ENCODE measurements around the gene SYNDIG1. TPM values are rescaled to one million over a fixed set of nuclear protein-coding genes. Genes with fewer than 3 reads are reported as not detected.

SYNDIG1 gene
- total RNA-seq, 1 donor from 2014 or later: not detected

- no peak for DNase-seq (ENCODE audit: low read depth, low spot score)
Observed at GRCh38 chr20:24653306-24653705, 183.9 kb downstream of the SYNDIG1 start.

- DNase-seq (ENCODE audit: low read depth, low spot score): no peak
Observed at GRCh38 chr20:24654425-24654824, 185.0 kb downstream of the SYNDIG1 start.

DNA sequence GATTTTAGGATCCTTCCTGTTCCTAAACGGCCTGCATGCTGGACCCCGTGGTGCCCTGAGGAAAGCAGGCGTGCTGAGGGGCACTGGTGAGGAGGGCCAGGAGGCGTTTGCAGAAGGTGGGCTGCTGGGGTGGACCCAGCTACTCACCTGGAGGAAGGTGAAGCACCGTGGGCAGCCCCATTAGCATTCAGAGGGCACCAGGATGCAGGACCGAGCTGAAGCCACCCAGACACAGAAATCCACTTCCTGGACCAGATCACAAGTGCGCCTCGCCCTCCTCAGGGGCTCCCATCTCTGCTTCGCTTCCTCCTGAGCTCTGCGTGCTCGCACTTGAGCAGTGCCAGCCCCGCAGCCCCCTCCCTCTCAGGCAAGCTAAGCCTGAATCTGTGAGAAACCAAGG, 187.0 kb downstream of the SYNDIG1 start:
- no peak for DNase-seq (ENCODE audit: low read depth, low spot score)

DNA sequence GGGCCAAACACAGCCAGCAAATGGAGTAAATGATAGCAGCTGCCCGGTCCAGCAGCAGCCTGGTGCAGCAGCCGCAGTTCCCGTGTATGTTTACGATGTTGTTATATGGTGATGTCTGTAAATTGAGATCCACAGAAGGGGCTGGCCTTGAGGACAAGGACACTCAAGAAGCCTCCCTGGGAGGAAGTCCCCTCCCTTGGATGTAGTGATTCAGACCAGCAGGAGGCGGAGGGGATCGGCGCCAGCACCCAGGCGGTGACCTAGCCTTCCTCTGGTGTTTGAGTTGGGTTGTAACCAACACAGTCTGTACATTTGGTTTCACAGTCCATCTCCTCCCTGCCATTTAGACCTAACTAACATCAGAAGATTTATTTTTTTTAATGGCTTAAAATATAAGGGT, 187.8 kb downstream of the SYNDIG1 start:
- no peak for DNase-seq (ENCODE audit: low read depth, low spot score)

GRCh38 chr20:24657878-24658620, 188.6 kb downstream of the SYNDIG1 start:
- DNase-seq (ENCODE audit: low read depth, low spot score): no peak

DNA sequence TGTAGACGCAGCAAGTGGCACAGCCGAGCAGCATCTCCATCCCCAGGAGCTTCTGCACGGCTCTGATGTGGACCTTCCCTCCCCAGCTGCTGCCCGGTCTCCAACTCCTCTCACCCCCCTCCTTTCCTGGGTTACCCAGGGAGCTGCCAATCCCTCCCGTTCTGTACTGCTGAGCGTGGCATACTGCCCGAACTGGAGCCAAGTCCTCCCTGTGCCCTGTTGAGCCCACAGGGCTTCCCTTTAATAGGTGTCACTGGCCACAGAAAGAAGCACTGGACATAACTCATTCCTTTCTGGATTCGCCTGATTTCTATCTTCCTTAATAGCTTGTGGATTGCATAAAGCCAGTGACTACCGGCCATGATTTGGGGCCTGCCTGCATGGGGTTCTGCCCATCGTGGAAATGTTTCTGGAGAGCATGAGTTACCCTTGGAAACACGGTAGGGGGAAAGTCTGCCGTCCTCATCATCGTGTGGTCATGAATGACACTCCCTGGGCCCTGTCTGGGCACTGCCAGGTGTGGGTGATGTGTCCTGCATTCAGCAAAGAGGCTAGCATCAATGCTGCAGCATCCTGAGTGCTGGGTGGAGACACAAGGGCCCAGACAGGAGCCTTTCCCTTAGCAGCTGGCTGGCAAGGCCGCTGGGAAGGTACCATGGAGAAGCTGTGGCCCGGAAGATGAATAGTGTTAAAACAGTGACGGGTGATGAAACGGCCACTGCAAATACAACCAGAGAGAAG, 189.7 kb downstream of the SYNDIG1 start:
- no peak for DNase-seq (ENCODE audit: low read depth, low spot score)

DNA sequence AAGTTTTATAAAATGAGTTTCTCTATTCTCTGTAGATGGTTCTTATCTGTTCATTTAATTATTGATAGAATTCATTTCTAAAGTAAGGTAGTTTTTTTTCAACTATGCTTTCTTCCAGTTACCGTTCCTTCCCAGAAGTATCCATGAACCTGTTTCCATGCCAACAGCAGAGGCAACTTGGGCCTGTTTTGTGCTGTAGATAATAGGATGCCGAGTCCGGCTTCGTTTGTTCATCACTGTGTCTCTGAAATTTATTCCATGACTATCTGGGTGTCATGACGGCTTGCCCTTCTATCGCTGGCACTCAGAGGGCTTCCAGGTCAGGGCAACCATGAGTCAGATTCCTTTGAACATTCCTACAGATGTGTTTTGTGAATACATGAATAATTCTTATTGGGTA, 190.4 kb downstream of the SYNDIG1 start:
- DNase-seq (ENCODE audit: low read depth, low spot score): no peak

DNA sequence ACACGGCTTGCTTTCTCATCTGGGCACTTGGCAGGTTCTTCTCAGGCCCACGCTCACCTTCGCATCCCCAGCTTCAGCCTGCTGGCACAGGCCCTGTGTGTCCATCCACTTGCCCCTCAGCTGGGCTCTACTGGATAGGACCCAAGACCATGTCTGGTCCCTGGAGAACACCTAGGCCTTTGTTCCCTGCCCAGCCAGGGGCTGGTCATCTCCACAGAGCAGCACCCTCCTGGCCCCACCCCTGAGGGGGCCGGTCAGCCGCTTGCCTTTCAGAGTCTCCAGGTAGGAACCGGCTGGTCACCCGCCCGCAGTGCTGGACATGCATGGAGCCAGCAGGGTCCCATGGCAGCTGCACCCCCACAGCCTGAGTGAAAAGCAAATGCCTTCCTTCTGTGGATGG, 191.2 kb downstream of the SYNDIG1 start:
- no peak for DNase-seq (ENCODE audit: low read depth, low spot score)

DNA sequence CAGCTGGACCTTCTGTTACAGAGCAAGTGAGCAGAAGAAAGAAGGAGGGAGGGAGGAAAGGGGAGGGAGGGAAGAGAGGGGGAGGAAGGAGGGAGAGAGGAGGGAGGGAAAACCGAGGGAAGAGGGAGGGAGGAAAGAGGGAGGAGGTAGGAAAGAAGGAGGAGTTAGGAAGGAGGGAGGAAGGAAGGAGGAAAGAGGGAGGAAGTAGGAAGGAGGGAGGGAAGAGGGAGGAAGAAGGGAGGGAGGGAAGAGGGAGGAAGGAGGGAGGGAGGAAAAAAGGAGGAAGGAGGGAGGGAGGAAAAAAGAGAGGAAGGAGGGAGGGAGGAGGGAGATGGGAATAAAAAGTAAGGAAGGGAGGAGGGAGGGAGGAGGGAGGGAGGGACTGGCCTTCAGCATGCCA, 191.8 kb downstream of the SYNDIG1 start:
- no peak for DNase-seq (ENCODE audit: low read depth, low spot score)

- no peak for DNase-seq (ENCODE audit: low read depth, low spot score)
Observed at GRCh38 chr20:24662322-24662721, 192.9 kb downstream of the SYNDIG1 start.

- DNase-seq (ENCODE audit: low read depth, low spot score): no peak
Observed at GRCh38 chr20:24662752-24663365, 193.4 kb downstream of the SYNDIG1 start.

DNA sequence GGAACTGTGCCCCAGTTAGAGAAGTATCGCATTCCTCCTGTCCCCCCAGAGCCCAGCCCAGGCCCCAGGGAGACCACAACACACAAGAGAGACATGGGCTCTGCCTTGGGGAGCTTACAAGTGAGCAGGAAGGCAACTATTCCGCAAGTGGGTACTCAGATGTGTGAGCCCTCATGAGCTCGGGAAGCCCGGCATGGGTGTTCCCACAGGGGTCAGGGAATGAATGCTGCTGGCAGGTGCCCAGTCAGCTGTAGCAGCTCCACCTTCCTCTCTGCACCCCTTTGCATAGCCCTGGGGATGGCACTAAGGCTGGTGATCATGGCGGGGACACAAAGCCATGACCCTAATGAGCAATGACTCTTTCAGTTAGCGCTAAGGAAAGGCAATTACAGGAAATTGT, 194.1 kb downstream of the SYNDIG1 start:
- no peak for DNase-seq (ENCODE audit: low read depth, low spot score)

- no peak for DNase-seq (ENCODE audit: low read depth, low spot score)
Observed at GRCh38 chr20:24664266-24664986, 195.0 kb downstream of the SYNDIG1 start.

DNA sequence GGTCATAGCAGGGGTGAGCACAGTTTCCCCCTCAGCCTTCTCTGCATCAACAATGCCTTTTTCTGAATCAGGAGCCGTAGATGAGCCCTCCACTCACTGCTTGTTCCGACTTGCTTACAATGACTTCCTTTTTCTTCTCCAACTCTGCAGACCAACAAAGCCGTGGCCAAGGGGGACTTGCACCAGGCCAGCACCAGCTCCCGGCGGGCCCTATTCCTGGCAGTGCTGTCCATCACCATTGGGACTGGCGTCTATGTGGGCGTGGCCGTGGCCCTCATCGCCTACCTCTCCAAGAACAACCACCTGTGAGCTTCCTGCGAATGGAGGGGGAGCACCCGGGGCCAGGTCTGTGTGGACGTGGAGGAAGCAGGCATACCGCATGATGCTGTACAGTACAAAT, 195.8 kb downstream of the SYNDIG1 start:
- DNase-seq (ENCODE audit: low read depth, low spot score): no peak

DNA sequence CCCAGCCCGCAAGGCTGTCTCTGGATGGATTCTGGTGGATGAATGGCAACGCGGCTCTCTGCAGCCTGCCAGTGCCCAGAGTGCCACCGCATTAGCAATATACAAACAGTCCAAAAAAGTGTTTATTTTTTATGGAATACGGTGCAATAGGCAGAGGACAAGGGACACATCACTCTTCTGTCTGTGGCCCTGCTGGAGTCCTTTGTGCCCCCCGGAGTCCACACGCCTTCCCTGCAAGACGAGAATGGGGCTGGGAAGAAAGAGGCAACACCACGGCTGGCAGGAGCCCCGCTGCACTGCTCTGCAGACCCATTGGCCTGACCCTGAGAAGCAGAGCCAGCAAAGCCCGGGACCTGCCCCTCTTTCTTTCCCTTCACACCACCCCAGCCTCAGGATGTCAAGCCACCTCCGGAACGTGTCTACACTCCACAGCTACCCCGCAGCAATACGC, 196.3 kb downstream of the SYNDIG1 start:
- no peak for DNase-seq (ENCODE audit: low read depth, low spot score)

GRCh38 chr20:24667689-24668383, 198.4 kb downstream of the SYNDIG1 start:
- no peak for DNase-seq (ENCODE audit: low read depth, low spot score)

DNA sequence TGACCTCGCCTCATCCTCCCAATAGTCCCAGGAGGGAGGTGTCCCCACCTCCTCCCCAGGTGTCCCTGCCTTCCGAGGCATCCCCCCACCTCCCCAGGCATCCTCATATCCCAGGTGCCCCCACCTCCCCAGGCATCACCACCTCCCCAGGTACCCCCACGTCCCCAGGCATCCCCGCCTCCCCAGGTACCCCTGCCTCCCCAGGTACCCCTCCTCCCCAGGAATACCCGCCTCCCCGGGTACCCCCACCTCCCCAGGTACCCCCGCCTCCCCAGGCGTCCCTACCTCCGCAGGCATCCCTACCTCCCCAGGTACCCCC, 198.9 kb downstream of the SYNDIG1 start:
- DNase-seq (ENCODE audit: low read depth, low spot score): no peak

DNA sequence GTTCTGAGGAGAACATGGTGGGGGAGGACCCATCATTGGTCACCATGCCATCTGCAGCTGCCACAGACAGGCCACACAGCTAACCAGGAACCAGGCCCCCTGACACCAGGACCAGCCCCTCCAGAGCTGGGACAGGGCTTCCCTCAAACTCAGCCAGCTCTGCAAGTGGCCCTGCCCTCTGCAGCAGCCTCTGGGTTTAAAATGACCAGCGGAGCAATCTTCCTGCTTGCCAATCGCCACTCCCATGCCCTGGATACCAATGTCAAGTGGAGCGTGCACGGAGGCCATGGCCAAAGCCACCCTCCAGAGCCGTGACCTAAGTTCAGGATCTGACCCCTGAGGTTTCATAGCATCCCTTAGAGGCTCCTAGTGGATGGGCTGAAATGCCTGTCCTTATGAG, 199.4 kb downstream of the SYNDIG1 start:
- DNase-seq (ENCODE audit: low read depth, low spot score): no peak

- DNase-seq (ENCODE audit: low read depth, low spot score): no peak
Observed at GRCh38 chr20:24669701-24670100, 200.3 kb downstream of the SYNDIG1 start.

- no peak for DNase-seq (ENCODE audit: low read depth, low spot score)
Observed at GRCh38 chr20:24670341-24670872, 201.0 kb downstream of the SYNDIG1 start.

- no peak for DNase-seq (ENCODE audit: low read depth, low spot score)
Observed at GRCh38 chr20:24670981-24671380, 201.6 kb downstream of the SYNDIG1 start.
